ENCODE measurements around the gene CABCOCO1.

DNA sequence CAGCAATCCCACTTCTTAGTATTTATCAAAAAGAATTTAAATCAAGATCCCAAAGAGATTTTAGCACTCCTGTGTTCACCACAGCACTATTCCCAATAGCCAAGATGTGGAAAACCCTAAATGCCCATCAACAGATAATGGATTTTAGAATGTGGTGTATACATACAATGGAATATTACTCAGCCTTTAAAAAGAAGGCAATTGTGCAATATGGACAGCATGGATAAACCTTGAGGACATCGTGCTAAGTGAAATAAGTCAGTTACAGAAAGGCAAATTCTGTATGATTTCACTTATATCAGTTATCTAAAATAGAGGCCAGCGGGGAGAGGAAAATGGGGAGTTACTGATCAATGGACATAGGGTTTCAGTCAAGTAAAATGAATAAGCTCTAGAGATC, 66.9 kb downstream of the CABCOCO1 start:
- TF ChIP-seq JUND (CRISPR knock-in tag; IDR thresholded peaks at IDR 0.05) (no peak), SUZ12 (IDR thresholded peaks at IDR 0.05; ENCODE audit: low read depth, low read length) (no peak), ELF3 (CRISPR knock-in tag; IDR thresholded peaks at IDR 0.05) (no peak), GABPA (IDR thresholded peaks at IDR 0.05; ENCODE audit: low read depth, low read length) (no peak), GABPA (CRISPR knock-in tag; IDR thresholded peaks at IDR 0.05; ENCODE audit: low read depth) (no peak)

All from HepG2 (cell line).